Measurements from ENCODE around the gene ARHGAP21.

Gene ARHGAP21

GRCh38 chr10:24651923-24652322 lies 71.8 kb downstream of the ARHGAP21 start:
- no peak for TF ChIP-seq CTCF (conservative IDR thresholded peaks at IDR 0.05; ENCODE audit: low read depth, low read length)

GRCh38 chr10:24650669-24651391 lies 72.9 kb downstream of the ARHGAP21 start:
- no peak overlapping the region for H3K4me3 ChIP-seq (ENCODE audit: low read depth, low read length)
- DNase-seq (ENCODE audit: low read depth) = no peak

More at GRCh38 chr10:24651923-24652322, 71.8 kb downstream of the ARHGAP21 start:
- DNase-seq (ENCODE audit: low read depth) = no peak
- no peak overlapping the region for H3K4me3 ChIP-seq (ENCODE audit: low read depth, low read length)

GRCh38 chr10:24645784-24646183 lies 77.9 kb downstream of the ARHGAP21 start:
- H3K4me3 ChIP-seq (ENCODE audit: low read depth, low read length) = no peak overlapping the region
- no peak for TF ChIP-seq CTCF (conservative IDR thresholded peaks at IDR 0.05; ENCODE audit: low read depth, low read length)
- no peak for DNase-seq (ENCODE audit: low read depth)

More at GRCh38 chr10:24650669-24651391, 72.9 kb downstream of the ARHGAP21 start:
- TF ChIP-seq CTCF (conservative IDR thresholded peaks at IDR 0.05; ENCODE audit: low read depth, low read length) = no peak

GRCh38 chr10:24645022-24645421 lies 78.7 kb downstream of the ARHGAP21 start:
- no peak for DNase-seq (ENCODE audit: low read depth)
- TF ChIP-seq CTCF (conservative IDR thresholded peaks at IDR 0.05; ENCODE audit: low read depth, low read length) = no peak
- H3K4me3 ChIP-seq (ENCODE audit: low read depth, low read length) = no peak overlapping the region

- DNase-seq (ENCODE audit: low read depth) = no peak
- H3K4me3 ChIP-seq (ENCODE audit: low read depth, low read length) = no peak overlapping the region
- TF ChIP-seq CTCF (conservative IDR thresholded peaks at IDR 0.05; ENCODE audit: low read depth, low read length) = no peak
Measured at GRCh38 chr10:24643679-24644209, 79.9 kb downstream of the ARHGAP21 start.

- no peak overlapping the region for H3K4me3 ChIP-seq (ENCODE audit: low read depth, low read length)
- peak; percentile 90 for DNase-seq (ENCODE audit: low read depth)
- TF ChIP-seq CTCF (conservative IDR thresholded peaks at IDR 0.05; ENCODE audit: low read depth, low read length) = peak; percentile 73
Measured at GRCh38 chr10:24642921-24643678, 80.6 kb downstream of the ARHGAP21 start.

Data from choroid plexus epithelial cell (primary cell).